ENCODE results near the gene MGLL.

MGLL gene

DNA sequence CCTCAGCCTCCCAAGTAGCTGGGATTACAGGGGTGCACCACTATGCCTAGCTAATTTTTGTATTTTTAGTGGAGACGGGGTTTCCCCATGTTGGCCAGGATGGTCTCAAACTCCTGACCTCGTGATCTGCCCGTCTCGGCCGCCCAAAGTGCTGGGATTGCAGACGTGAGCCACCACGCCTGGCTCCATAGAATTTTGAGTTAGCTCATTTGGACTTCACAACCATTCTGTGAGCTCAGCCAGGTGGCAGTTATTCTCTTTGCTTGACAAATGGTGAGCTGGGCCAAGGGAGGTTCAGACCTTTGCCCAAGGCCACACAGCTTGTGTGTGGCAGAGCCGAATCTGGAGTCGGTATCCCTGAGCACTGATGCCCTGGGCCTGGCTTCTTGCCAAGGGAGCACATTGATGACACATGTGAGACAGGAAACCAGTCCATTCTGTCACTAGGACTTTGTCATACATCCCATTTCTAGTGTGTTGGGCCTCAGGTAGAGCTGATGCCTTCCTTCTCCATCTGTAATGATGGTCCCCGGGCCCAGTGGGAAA, 175.7 kb downstream of the MGLL start:
- DNase-seq, result no peak

DNA sequence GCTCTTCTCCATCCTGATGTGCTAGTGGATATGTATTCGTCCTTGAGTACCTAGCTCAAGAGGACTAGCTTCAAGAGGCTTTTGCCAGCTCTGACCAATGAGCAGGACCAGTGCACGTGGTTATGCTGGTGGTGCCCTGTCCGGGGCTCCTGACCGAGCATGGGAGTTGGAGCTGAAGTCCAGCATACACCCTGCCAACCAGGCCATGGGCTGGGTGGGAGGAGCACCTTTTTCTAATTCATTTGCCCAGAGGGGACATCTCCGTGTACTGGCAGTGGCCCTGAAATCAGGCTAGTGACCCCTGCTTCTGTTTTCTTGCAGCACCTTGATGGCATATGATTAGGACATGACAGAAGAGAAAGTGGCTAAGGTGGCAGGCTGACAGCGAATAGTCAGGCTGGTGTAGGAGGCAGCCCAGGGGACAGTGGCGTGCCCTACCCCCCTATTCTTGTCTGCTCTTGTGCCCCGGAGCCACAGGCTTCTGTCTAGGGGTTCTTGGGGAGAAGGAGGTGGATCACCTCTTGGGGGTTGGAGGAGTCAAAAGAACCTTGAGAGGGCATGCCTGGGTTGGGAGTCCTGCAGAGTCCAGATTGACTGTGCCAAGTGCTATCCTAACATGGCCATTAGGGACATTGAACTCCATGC, 176.8 kb downstream of the MGLL start:
- no peak for DNase-seq

DNA sequence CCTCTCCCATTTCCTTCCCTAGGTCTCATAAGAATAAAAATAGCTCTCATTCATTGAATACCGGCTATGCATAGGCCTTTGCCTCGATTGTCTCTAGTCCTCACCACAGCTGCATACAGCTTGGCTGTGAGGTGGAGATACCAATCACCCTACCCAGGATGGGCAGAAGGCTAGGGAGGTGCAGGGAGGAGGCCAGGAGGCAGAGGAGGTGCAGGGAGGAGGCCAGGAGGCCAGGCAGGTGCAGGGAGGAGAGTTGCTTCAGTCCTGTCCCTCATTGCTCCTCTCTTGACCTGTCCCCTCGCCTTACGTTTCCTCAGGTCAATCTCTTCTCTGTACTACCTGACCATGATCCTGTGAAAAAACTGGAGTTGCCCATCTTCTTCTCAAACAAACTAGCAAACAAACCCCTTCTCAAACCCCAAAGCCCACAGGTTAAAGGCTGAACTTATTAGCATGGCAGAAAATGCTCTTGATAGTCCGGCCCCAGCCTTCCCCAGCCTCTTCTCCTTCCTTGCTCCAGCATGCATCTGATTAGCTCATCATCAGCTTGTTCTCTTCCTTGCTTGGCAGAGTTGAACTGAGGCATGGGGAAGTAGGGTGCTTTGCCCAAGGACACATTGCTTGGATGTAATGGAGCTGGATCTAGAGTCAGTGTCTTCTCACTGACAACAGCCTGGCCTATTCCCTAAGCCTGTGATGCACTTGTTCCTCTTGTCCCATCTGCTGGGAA, 177.5 kb downstream of the MGLL start:
- DNase-seq, result no peak

DNA sequence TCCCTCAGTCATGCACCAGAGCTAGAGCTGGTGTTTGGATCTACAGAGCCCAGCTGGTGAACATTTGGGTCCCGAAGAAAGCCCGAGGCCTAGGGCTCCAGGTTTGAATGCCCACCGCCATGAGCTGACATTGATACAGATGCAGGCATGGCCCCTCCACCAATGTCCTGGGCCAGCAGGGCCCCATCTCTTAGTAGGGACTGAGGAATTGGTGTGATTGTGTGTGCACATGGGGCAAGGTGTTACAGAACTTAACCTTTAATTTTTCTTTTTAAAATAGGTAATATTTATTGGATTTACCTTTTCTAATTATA, 182.3 kb downstream of the MGLL start:
- no peak for DNase-seq

DNA sequence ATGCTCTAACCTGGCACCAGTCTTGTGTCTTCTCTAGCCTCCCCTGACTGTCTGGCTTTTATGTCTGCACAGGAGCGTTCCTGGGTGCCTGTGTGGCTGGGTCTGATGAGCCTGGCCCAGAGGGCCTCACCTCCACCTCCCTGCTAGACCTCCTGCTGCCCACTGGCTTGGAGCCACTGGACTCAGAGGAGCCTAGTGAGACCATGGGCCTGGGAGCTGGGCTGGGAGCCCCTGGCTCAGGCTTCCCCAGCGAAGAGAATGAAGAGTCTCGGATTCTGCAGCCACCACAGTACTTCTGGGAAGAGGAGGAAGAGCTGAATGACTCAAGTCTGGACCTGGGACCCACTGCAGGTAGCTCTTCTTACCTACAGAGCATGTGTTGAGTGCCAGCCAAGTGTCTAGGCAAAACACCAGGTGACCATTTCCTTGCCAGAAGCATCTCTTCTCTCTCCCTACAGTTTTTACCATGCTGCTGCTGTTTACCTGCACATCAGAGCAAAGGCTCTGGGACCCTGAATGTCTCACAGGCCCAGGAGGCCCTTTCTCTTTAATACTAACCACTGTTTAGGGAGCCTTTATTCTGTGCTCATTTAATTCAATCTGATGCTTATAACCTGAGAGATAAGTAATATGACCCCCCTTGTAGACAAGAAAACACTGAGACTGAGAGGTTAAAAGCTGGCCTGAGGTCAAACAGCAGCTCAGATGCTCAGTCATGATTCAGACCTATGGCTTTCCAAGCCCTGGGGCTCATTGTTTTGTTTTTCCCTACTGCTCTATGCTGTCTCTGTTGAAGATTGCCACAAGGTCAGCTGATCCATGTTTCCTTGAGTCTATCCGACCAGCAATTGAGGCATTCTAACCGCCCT, 182.9 kb downstream of the MGLL start:
- no peak for DNase-seq
